GM23338 (cell line): Measurements from ENCODE around the gene IRF6. TPM values are rescaled to one million over a fixed set of nuclear protein-coding genes. Genes with fewer than 3 reads are reported as not detected.
A peak's percentile ranks its signal among the peaks of the same experiment; 100 is the strongest.

Source experiments
- ATAC-seq: fragments of 200-7000 bp; cut with Tn5 transposase; 3 replicates; pipeline ENCODE4 v1.9.1; 2020
- DNase-seq: peaks from one replicate; pipeline ENCODE4 v3.0.0-alpha.2; 2015; ENCODE audit warnings: low spot score
- H2AFZ ChIP-seq: fragments of 200-600 bp; sonication (generic); 2 replicates; pipeline ENCODE4 v1.8.0; 2016; ENCODE audit warnings: antibody characterized with exemption, mild to moderate bottlenecking, moderate library complexity
- H3F3A ChIP-seq: fragments of 200-600 bp; sonication (generic); replicated peaks from 2 replicates; pipeline ENCODE4 v1.8.0; 2017; ENCODE audit warnings: antibody characterized with exemption, mixed run types, low read depth
- H3K27ac ChIP-seq: fragments of 200-600 bp; sonication (generic); 2 replicates; pipeline ENCODE4 v1.6.1; 2016; ENCODE audit warnings: low read depth
- H3K27me3 ChIP-seq: fragments of 200-600 bp; sonication (generic); 2 replicates; pipeline ENCODE4 v1.8.0; 2016; ENCODE audit warnings: mild to moderate bottlenecking, mixed run types, moderate library complexity; ENCODE audit not compliant: insufficient read depth
- H3K36me3 ChIP-seq: fragments of 200-600 bp; sonication (generic); 2 replicates; pipeline ENCODE4 v1.8.0; 2016; ENCODE audit warnings: mild to moderate bottlenecking; ENCODE audit not compliant: insufficient read depth
- H3K4me1 ChIP-seq: fragments of 200-600 bp; sonication (generic); 2 replicates; pipeline ENCODE4 v1.8.0; 2016; ENCODE audit warnings: mild to moderate bottlenecking, moderate library complexity; ENCODE audit not compliant: insufficient read depth
- H3K4me2 ChIP-seq: fragments of 200-600 bp; sonication (generic); 2 replicates; pipeline ENCODE4 v1.7.1; 2017; ENCODE audit warnings: mixed run types
- H3K4me3 ChIP-seq: fragments of 200-600 bp; sonication (generic); 2 replicates; pipeline ENCODE4 v1.6.1; 2016; ENCODE audit warnings: mixed run types
- H3K79me2 ChIP-seq: fragments of 200-600 bp; sonication (generic); replicated peaks from 2 replicates; pipeline ENCODE4 v1.8.0; 2017; ENCODE audit warnings: mild to moderate bottlenecking; ENCODE audit not compliant: insufficient read depth
- H3K9me2 ChIP-seq: fragments of 200-600 bp; sonication (generic); 2 replicates; pipeline ENCODE4 v1.8.0; 2017; ENCODE audit not compliant: insufficient read depth
- H4K20me1 ChIP-seq: fragments of 200-600 bp; sonication (generic); replicated peaks from 2 replicates; pipeline ENCODE4 v1.8.0; 2017; ENCODE audit warnings: mild to moderate bottlenecking; ENCODE audit not compliant: insufficient read depth
- H3K27ac Mint-ChIP-seq: 2 replicates; pipeline ENCODE4 v1.8.0; 2020; ENCODE audit warnings: inconsistent platforms, mild to moderate bottlenecking, moderate library complexity, mixed read lengths
- H3K27me3 Mint-ChIP-seq: 3 replicates; pipeline ENCODE4 v1.8.0; 2022; ENCODE audit warnings: low read depth, mild to moderate bottlenecking, moderate library complexity, mixed read lengths, inconsistent platforms; ENCODE audit not compliant: insufficient read depth, poor library complexity
- H3K36me3 Mint-ChIP-seq: 3 replicates; pipeline ENCODE4 v1.8.0; 2021; ENCODE audit warnings: low read depth, mild to moderate bottlenecking, inconsistent platforms, moderate library complexity, mixed read lengths
- H3K4me1 Mint-ChIP-seq: 3 replicates; pipeline ENCODE4 v1.8.0; 2020; ENCODE audit warnings: mild to moderate bottlenecking, inconsistent platforms, mixed read lengths
- H3K4me3 Mint-ChIP-seq: 3 replicates; pipeline ENCODE4 v1.8.0; 2021; ENCODE audit warnings: moderate library complexity, mild to moderate bottlenecking, inconsistent platforms, mixed read lengths
- H3K9me3 Mint-ChIP-seq: 3 replicates; pipeline ENCODE4 v1.8.0; 2020; ENCODE audit warnings: moderate library complexity, mild to moderate bottlenecking, inconsistent platforms, mixed read lengths
- CTCF ChIP-seq, 2 experiments: fragments of 200-600 bp in 1 of 2; sonication (generic) in 1 of 2; conservative IDR thresholded peaks; 2 replicates each; pipeline versions ENCODE4 v1.5.1 to v1.6.1; 2016 to 2017; ENCODE audit warnings: antibody characterized with exemption in 2 of 2, low read depth in 2 of 2, mild to moderate bottlenecking in 2 of 2, moderate library complexity in 1 of 2
- REST ChIP-seq: IDR thresholded peaks from one replicate; pipeline ENCODE4 v1.6.1; 2018; ENCODE audit warnings: antibody characterized with exemption; ENCODE audit not compliant: unreplicated experiment
- STAT1 ChIP-seq: IDR thresholded peaks from one replicate; pipeline ENCODE4 v1.6.1; 2016; ENCODE audit warnings: antibody characterized with exemption; ENCODE audit not compliant: unreplicated experiment
- ZNF462 ChIP-seq: fragments of 250-450 bp; sonication (Bioruptor Pico); IDR thresholded peaks from 2 replicates; pipeline ENCODE4 v1.5.0; 2020; ENCODE audit warnings: mild to moderate bottlenecking, moderate library complexity
- polyA plus RNA-seq: library from polyadenylated mRNA; unstranded; fragments of >200 nt; fragmentation: Nextera tagmentation; extraction: Ambion mirVana; gene quantifications from 2 replicates; pipeline ENCODE4 v1.2.1, GENCODE V29; 2016
- total RNA-seq: library from RNA; depleted of rRNA; stranded (reverse); fragments of >200 nt; shearing (Covaris generic); gene quantifications from 2 replicates; pipeline ENCODE4 v1.2.3, GENCODE V29; 2014

The IRF6 gene
- total and polyA plus RNA-seq, 2 experiments from 2014 or later, result 4.6 to 11.7 TPM

GRCh38 chr1:209748620-209749019, 57.3 kb downstream of the IRF6 start (continued):
- TF ChIP-seq CTCF (conservative IDR thresholded peaks at IDR 0.05; ENCODE audit: low read depth in 2 of 2) (no peak), STAT1 (no peak), ZNF462 (CRISPR knock-in tag) (no peak)

GRCh38 chr1:209747580-209748262, 58.2 kb downstream of the IRF6 start:
- Histone ChIP-seq H3K79me2 (no peaks in the 10 kb centered on the region), H3K9me2 (no peaks in the 10 kb centered on the region), H3K36me3 (no peaks in the 10 kb centered on the region), H3K4me3 (peak overlapping the region; percentile 48), H3K27me3 (peaks cover 25% of the 10 kb centered on the region), H3K4me1 (peaks cover 4% of the 10 kb centered on the region; the same call in 1 of the 2 replicates), H4K20me1 (no peaks in the 10 kb centered on the region), H3F3A (no peaks in the 10 kb centered on the region), H3K27ac (no peak overlapping the region), H2AFZ (peak overlapping the region; percentile 96), H3K4me2 (peak overlapping the region; percentile 72)
- no peaks in the 10 kb centered on the region for H3K36me3 Mint-ChIP-seq
- no peaks in the 10 kb centered on the region for H3K9me3 Mint-ChIP-seq
- no peak overlapping the region for H3K27ac Mint-ChIP-seq
- peak overlapping the region; percentile 59 for H3K4me3 Mint-ChIP-seq
- DNase-seq, result peak; percentile 98
- peak; percentile 99 for ATAC-seq
- H3K4me1 Mint-ChIP-seq, result peaks cover 10% of the 10 kb centered on the region
- peaks cover 1% of the 10 kb centered on the region for H3K27me3 Mint-ChIP-seq
- no peak for TF ChIP-seq REST
